GM12873 (cell line): ENCODE measurements around the gene UBAP2.

Source experiments
- CTCF ChIP-seq: IDR thresholded peaks from 2 replicates; pipeline ENCODE4 v1.5.1; 2012; ENCODE audit warnings: low read depth, mild to moderate bottlenecking, moderate library complexity, low read length, control low read depth; ENCODE audit not compliant: insufficient read depth; ENCODE audit errors: missing control alignments

UBAP2 gene

GRCh38 chr9:33914887-33915628 is 133.6 kb downstream of the UBAP2 start:
- no peak for TF ChIP-seq CTCF

- no peak for TF ChIP-seq CTCF
Measured at GRCh38 chr9:33913541-33913940, 135.1 kb downstream of the UBAP2 start.

- no peak for TF ChIP-seq CTCF
Measured at GRCh38 chr9:33908749-33909148, 139.9 kb downstream of the UBAP2 start.

- TF ChIP-seq CTCF: no peak
Measured at GRCh38 chr9:33908114-33908513, 140.6 kb downstream of the UBAP2 start.

GRCh38 chr9:33907347-33907746 is 141.3 kb downstream of the UBAP2 start:
- TF ChIP-seq CTCF: no peak

GRCh38 chr9:33906769-33907168 is 141.9 kb downstream of the UBAP2 start:
- no peak for TF ChIP-seq CTCF

- TF ChIP-seq CTCF: no peak
Measured at GRCh38 chr9:33905137-33905536, 143.6 kb downstream of the UBAP2 start.
